Superior temporal gyrus (tissue), 1 donor: ENCODE measurements around the gene EMX1.

Source experiments
- DNase-seq: peaks from one replicate; pipeline ENCODE4 v3.0.0-alpha.2; 2016; ENCODE audit errors: extremely low spot score

EMX1 gene

DNA sequence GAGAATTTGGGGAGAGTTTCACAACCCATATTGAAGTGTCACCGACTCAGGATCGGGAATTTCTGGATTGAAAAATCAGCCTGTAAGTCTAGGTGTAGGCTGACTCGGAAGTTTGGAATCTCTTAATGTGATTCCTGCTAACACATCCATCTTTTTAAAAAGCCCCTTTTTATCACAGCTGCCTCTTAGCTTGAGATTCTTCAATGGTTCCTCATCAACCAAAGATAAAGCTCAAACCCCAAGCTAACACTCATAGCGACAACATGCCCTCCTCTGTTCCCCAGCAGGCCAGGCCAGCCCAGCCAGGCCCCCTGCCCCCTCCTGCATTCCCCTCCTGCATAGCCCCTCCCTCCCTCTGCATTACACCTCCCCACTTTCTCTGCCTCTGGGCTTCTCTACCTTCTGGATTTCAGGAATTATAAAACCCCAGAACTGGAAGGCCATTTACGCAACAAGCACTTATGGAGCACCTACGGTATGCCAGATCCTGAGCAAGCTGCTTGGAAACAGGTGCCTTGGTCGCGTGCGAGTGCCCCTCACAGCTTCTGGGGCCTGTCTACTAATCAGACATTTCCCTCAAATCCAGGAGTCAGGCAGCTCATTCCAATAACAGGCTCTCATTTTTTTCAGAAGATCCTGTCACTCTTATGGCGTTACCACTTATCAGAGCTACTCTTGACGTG is 63.4 kb downstream of the EMX1 start:
- no peak for DNase-seq

- no peak for DNase-seq
These were observed 64.2 kb downstream of the EMX1 start for GRCh38 chr2:72981536-72981935.

DNA sequence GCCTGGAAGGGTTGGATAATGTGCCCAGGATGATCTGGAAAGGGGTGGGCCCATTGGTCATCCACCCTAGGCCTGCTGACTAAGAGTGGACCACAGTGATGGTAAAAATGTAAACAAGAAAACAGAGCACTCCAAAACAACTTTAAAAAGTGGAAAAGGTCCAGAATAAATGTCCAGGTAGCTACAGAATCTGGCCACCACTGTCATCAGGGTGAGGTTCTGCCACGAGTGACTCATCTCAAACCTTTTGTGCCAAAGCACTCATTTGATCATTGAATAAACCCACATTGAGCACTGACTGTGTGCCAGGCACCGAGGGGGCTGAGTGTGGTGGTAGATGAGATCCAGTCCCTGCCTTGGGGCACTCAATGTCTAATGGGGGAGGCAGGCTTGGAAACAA is 64.9 kb downstream of the EMX1 start:
- no peak for DNase-seq

DNA sequence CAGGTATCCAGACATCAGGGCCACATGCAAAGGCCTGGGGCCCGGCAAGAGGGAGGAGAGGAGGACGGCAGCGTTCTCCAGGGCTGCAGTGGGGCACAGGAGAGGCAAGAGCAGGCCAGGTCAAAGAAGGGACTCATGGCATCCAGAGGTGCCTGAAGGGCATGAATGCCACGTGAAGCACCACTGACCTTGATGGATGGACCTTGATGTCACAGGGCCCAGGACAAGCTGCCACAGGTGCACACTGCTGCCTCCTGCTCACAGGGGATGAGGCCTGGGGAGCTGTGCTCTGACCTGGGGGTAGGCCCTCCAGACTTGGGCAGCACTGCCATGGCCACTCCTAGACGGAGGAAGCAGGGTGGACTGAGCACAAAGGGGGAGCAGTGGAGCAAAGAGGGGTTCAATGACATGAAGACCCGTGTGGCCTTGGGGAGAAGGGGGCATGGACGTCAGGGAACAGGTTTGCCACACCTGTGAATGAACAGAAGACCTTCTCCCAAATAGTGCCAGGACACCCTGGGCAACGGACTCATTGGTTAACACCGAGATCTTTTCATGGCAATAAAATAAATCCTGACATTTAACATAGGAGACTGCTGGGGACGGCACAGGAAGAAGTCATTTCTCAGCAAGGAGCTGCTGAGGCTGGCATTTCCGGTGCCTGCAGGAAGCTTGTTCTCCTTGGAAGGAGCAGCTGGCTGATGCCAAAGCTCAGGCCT is 65.6 kb downstream of the EMX1 start:
- no peak for DNase-seq

DNA sequence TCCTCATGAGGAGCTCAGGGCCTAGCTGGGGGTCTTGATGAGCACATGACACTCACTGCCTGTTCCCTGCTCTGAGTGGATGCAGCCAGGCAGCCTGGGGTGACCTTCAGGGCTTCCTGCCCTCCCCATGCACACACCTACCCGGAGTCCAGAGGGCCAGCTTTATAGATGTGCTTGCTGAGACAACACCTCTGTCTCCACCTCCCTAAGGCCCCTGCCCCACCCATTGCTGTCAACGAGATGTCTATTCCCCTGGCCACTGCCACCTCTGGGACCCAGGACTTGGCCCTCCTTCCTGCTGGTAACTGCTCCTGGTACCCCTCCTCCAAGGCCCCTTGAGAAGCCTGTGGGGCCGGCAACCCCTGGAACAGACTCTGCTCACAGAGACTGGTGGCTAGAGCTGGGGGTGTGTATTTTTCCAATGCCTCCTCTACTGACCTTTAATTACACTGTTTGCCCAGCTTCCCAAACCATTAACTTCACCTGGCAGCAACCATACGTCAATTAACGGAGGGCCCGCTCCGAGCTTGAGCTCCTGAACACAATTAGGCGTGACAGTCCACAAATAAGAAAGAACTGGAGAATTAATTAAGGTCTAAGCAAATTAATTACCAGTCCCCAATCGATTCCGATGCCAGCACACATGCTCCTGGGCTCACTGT is 66.3 kb downstream of the EMX1 start:
- DNase-seq, result no peak

DNA sequence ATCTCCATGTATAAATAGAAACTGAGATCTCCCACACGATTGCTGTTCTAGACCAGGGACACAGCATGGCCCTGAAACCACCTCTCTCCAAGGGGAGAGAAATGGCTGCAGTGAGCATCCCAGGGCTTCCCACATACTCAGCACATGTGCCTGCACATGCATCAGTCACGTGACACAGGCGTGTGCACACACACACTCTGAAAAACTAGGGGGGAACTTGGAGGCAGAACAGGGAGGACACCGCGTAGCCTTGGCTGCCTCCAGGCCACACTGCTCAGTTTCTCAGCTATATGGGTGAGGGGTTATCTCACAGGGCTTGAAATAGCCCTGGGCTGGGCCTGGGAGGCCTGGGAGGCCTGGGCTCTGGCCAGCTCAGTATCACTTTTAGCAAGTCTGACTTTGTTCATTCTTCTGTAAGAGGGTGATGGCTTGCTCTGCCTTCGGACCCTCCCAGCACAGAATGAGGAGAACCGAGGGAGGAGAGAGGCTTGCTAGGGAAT is 66.9 kb downstream of the EMX1 start:
- no peak for DNase-seq
